NCI-H2196 (cell line): Measurements from ENCODE around the gene FBN2.
"Not testable (repeated sequence)": the region's sequence is repeated elsewhere in the genome, so short reads cannot be mapped to it uniquely, and the experiment has no call there.

Experiments used
- DNase-seq: peaks from one replicate; lab custom pipeline; 2025; ENCODE audit not compliant: unreplicated experiment; lab: John Stamatoyannopoulos, UW

Gene FBN2

GRCh38 chr5:128427921-128428320 lies 110.1 kb downstream of the FBN2 start:
- DNase-seq: no peak

GRCh38 chr5:128426090-128426534 lies 111.9 kb downstream of the FBN2 start:
- no peak for DNase-seq

- no peak for DNase-seq
Observed at GRCh38 chr5:128424646-128425045, 113.4 kb downstream of the FBN2 start.

GRCh38 chr5:128422612-128423011 lies 115.4 kb downstream of the FBN2 start:
- DNase-seq: no peak

- no peak for DNase-seq
Observed at GRCh38 chr5:128414469-128414868, 123.6 kb downstream of the FBN2 start.

GRCh38 chr5:128413356-128413755 lies 124.7 kb downstream of the FBN2 start:
- DNase-seq: no peak

- DNase-seq: no peak
Observed at GRCh38 chr5:128412145-128412930, 125.7 kb downstream of the FBN2 start.

GRCh38 chr5:128409166-128409800 lies 128.8 kb downstream of the FBN2 start:
- DNase-seq: no peak

GRCh38 chr5:128408622-128409021 lies 129.4 kb downstream of the FBN2 start:
- DNase-seq: no peak

- DNase-seq: no peak
Observed at GRCh38 chr5:128407944-128408343, 130.1 kb downstream of the FBN2 start.

- DNase-seq: no peak
Observed at GRCh38 chr5:128406803-128407202, 131.2 kb downstream of the FBN2 start.

GRCh38 chr5:128405159-128405558 lies 132.9 kb downstream of the FBN2 start:
- DNase-seq: no peak

GRCh38 chr5:128403333-128403732 lies 134.7 kb downstream of the FBN2 start:
- DNase-seq: no peak

GRCh38 chr5:128402506-128402905 lies 135.5 kb downstream of the FBN2 start:
- no peak for DNase-seq

GRCh38 chr5:128400766-128401165 lies 137.3 kb downstream of the FBN2 start:
- not testable (repeated sequence) for DNase-seq

GRCh38 chr5:128399111-128399510 lies 138.9 kb downstream of the FBN2 start:
- no peak for DNase-seq

- DNase-seq: no peak
Observed at GRCh38 chr5:128397876-128398275, 140.2 kb downstream of the FBN2 start.

- DNase-seq: no peak
Observed at GRCh38 chr5:128395073-128395472, 143.0 kb downstream of the FBN2 start.

GRCh38 chr5:128384068-128384467 lies 154.0 kb downstream of the FBN2 start:
- no peak for DNase-seq

GRCh38 chr5:128380337-128380736 lies 157.7 kb downstream of the FBN2 start:
- DNase-seq: no peak

GRCh38 chr5:128378632-128379031 lies 159.4 kb downstream of the FBN2 start:
- no peak for DNase-seq

- DNase-seq: no peak
Observed at GRCh38 chr5:128378196-128378595, 159.8 kb downstream of the FBN2 start.

GRCh38 chr5:128376577-128376976 lies 161.5 kb downstream of the FBN2 start:
- DNase-seq: no peak
